SU-DHL-6 (cell line): ENCODE data around the gene LYSET.

Source experiments
- CTCF ChIP-seq: fragments of 200-600 bp; sonication (generic); IDR thresholded peaks from one replicate; pipeline ENCODE4 v1.5.1; 2017; ENCODE audit warnings: antibody characterized with exemption, mild to moderate bottlenecking, low read length, moderate library complexity; ENCODE audit not compliant: insufficient read depth, poor library complexity, severe bottlenecking
- EZH2phosphoT487 ChIP-seq: fragments of 200-600 bp; sonication (generic), shearing (Covaris generic); conservative IDR thresholded peaks from 2 replicates; pipeline ENCODE4 v1.6.1; 2018; ENCODE audit warnings: mild to moderate bottlenecking, antibody characterized with exemption, low read length, moderate library complexity, mixed read lengths

GRCh38 chr14:93135399-93135798 is 49.7 kb upstream of the LYSET start:
- TF ChIP-seq CTCF = no peak
- no peak for TF ChIP-seq EZH2phosphoT487
